Measurements from ENCODE around the gene ERCC6. TPM values are rescaled to one million over a fixed set of nuclear protein-coding genes. Genes with fewer than 3 reads are reported as not detected.

The ERCC6 gene
- total RNA-seq = 52.7 and 54.3 TPM in 2 replicates

DNA sequence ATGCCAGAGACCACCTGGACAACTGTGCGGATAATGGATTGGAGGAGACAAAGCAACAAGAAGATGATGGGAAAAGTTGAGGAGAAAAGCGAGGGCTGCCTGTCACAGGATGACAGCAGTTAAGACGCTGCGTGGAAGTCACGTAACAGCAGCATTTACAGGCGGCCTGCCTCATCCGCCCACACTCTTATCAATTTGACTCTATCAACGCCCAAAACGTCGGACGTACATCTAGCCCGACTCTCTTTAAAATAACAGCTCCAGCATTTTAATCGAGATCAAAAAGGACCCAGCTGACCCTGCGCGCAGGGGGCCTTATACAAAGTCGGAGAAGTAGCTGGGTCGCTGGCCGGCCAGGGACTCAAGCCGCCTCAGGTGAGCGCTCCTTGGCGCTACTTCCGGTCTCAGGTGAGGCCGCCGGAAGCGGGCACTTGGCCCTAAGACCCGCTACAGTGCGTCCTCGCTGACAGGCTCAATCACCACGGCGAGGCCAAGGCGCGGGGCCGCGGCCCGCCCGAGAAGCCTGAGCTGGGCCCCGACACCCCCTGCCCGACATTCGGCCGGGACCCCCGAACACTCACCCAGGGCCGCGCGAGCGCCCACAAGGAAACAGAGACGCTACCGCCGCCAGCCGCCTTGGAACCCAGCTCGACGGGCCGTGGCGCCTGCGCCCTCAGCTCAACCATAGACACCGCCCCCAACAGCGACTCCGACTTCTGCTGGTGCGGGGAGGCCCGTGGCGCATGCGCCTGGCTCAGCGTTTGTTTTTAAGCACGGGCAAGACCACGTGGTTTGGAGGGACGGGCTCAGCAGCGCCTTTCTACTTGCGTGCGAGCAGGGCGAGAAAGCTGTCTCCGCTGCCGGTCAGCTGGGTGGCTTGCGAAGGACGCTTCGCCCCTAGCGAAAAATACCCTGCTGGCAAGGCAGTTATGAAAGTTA, at the start of gene ERCC6:
TSS of gene ERCC6 (minus strand) at position 741 of the 939 bp plus-strand sequence.
- H3K4me3 ChIP-seq (ENCODE audit: insufficient read depth, low read length) = peak within 1 kb of the TSS; percentile 79
- H4K20me1 ChIP-seq (ENCODE audit: insufficient read depth, low read length) = peaks cover 4% of the 10 kb centered on the region
- TF ChIP-seq, protein P1, sequence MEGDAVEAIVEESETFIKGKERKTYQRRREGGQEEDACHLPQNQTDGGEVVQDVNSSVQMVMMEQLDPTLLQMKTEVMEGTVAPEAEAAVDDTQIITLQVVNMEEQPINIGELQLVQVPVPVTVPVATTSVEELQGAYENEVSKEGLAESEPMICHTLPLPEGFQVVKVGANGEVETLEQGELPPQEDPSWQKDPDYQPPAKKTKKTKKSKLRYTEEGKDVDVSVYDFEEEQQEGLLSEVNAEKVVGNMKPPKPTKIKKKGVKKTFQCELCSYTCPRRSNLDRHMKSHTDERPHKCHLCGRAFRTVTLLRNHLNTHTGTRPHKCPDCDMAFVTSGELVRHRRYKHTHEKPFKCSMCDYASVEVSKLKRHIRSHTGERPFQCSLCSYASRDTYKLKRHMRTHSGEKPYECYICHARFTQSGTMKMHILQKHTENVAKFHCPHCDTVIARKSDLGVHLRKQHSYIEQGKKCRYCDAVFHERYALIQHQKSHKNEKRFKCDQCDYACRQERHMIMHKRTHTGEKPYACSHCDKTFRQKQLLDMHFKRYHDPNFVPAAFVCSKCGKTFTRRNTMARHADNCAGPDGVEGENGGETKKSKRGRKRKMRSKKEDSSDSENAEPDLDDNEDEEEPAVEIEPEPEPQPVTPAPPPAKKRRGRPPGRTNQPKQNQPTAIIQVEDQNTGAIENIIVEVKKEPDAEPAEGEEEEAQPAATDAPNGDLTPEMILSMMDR (IDR thresholded peaks at IDR 0.05; ENCODE audit: extremely low read depth, low read depth, low read length) = no peak
- peaks cover 47% of the 10 kb centered on the region for H3K4me1 ChIP-seq (ENCODE audit: insufficient read depth, low read length)
- H3K79me2 ChIP-seq (ENCODE audit: insufficient read depth, low read length) = peaks cover 49% of the 10 kb centered on the region
- H3K36me3 ChIP-seq (ENCODE audit: insufficient read depth, low read length) = peaks cover 3% of the 10 kb centered on the region
- peak within 1 kb of the TSS; percentile 94 for H2AFZ ChIP-seq (ENCODE audit: low read length)
- peak within 1 kb of the TSS; percentile 98 for H3K27ac ChIP-seq (ENCODE audit: low read depth, low read length)
- no peaks in the 10 kb centered on the region for H3K9me3 ChIP-seq (ENCODE audit: low read depth, low read length)
- peak; percentile 98 for DNase-seq (ENCODE audit: insufficient read length, low spot score, missing footprints)
- no peaks in the 10 kb centered on the region for H3K27me3 ChIP-seq (ENCODE audit: insufficient read depth, low read length)
- peak within 1 kb of the TSS; percentile 94 for H3K4me2 ChIP-seq (ENCODE audit: insufficient read depth, low read length)

DNA sequence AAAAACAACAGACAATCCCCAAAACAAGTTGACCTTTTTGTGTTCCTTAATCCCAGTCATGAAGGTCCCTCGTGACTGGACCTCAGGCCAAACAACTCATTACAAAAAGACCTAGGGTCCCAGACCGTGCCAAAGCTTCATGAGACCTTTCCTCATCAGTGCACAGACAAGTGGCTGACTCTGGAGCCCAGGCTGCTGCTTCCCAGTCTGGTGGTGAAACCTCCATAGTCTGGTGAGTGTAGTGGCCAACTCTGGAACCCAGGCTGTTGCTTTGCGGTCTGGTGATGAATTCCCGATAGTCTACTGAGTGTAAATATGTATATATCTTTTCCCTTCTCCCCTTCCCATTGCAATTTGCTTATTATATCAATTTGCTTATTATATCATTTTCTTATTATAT, 49.1 kb upstream of the ERCC6 start:
- Histone ChIP-seq H3K4me1 (ENCODE audit: insufficient read depth, low read length) (peaks cover 9% of the 10 kb centered on the region), H3K79me2 (ENCODE audit: insufficient read depth, low read length) (no peaks in the 10 kb centered on the region), H3K36me3 (ENCODE audit: insufficient read depth, low read length) (no peaks in the 10 kb centered on the region), H3K4me3 (ENCODE audit: insufficient read depth, low read length) (no peak overlapping the region), H3K9me3 (ENCODE audit: low read depth, low read length) (no peaks in the 10 kb centered on the region), H3K27me3 (ENCODE audit: insufficient read depth, low read length) (no peaks in the 10 kb centered on the region), H4K20me1 (ENCODE audit: insufficient read depth, low read length) (no peaks in the 10 kb centered on the region), H3K4me2 (ENCODE audit: insufficient read depth, low read length) (no peak overlapping the region), H3K27ac (ENCODE audit: low read depth, low read length) (no peak overlapping the region), H2AFZ (ENCODE audit: low read length) (no peak overlapping the region)
- no peak for DNase-seq (ENCODE audit: insufficient read length, low spot score, missing footprints)
- TF ChIP-seq, protein P1 (IDR thresholded peaks at IDR 0.05; ENCODE audit: extremely low read depth, low read depth, low read length) = no peak

DNA sequence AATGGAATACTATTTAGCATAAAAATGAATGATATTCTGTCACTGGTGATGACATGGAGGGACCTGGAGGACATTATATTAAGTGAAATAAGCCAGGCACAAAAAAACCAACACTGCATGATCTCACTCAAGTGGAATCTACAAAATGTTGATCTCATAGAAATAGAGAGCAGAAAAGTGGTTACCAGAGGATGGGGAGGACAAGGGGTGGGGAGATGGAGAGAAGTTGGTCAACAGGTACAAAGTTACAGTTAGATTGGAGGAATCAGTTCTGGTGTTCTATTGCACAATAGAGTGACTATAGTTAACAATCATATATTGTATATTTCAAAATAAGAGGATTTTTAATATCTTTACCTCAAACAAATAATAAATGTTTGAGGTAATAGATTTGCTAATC, 46.5 kb upstream of the ERCC6 start:
- Histone ChIP-seq H3K9me3 (ENCODE audit: low read depth, low read length) (no peaks in the 10 kb centered on the region), H3K4me3 (ENCODE audit: insufficient read depth, low read length) (no peak overlapping the region), H2AFZ (ENCODE audit: low read length) (no peak overlapping the region), H3K79me2 (ENCODE audit: insufficient read depth, low read length) (no peaks in the 10 kb centered on the region), H3K4me1 (ENCODE audit: insufficient read depth, low read length) (peaks cover 9% of the 10 kb centered on the region), H3K27ac (ENCODE audit: low read depth, low read length) (no peak overlapping the region), H4K20me1 (ENCODE audit: insufficient read depth, low read length) (no peaks in the 10 kb centered on the region), H3K36me3 (ENCODE audit: insufficient read depth, low read length) (no peaks in the 10 kb centered on the region), H3K4me2 (ENCODE audit: insufficient read depth, low read length) (peak overlapping the region; percentile 16), H3K27me3 (ENCODE audit: insufficient read depth, low read length) (no peaks in the 10 kb centered on the region)
- TF ChIP-seq, protein P1 (IDR thresholded peaks at IDR 0.05; ENCODE audit: extremely low read depth, low read depth, low read length) = no peak
- DNase-seq (ENCODE audit: insufficient read length, low spot score, missing footprints) = no peak

DNA sequence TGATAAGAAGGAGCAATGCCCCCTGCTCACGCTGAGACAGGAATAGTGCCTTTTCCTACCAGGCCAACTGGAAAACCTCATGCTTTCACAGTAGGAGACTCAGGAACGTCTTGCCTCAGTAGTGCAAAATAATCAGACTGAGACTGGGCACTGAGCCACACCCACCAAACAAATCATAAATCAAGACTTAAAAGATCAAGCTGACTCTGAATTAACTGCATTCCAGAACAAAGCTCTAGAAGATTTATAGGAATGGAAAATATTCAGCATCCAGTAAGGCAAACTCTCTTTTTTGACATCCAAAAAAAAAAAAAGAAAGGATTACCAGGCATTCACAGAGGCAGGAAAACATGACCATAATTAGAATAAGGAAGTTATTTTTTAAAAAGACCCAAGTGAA, 40.7 kb upstream of the ERCC6 start:
- Histone ChIP-seq H3K4me2 (ENCODE audit: insufficient read depth, low read length) (no peak overlapping the region), H3K27me3 (ENCODE audit: insufficient read depth, low read length) (no peaks in the 10 kb centered on the region), H3K4me1 (ENCODE audit: insufficient read depth, low read length) (peaks cover under 1% of the 10 kb centered on the region), H3K36me3 (ENCODE audit: insufficient read depth, low read length) (no peaks in the 10 kb centered on the region), H3K27ac (ENCODE audit: low read depth, low read length) (no peak overlapping the region), H3K79me2 (ENCODE audit: insufficient read depth, low read length) (no peaks in the 10 kb centered on the region), H4K20me1 (ENCODE audit: insufficient read depth, low read length) (no peaks in the 10 kb centered on the region), H3K4me3 (ENCODE audit: insufficient read depth, low read length) (no peak overlapping the region), H3K9me3 (ENCODE audit: low read depth, low read length) (no peaks in the 10 kb centered on the region), H2AFZ (ENCODE audit: low read length) (no peak overlapping the region)
- DNase-seq (ENCODE audit: insufficient read length, low spot score, missing footprints) = no peak
- TF ChIP-seq, protein P1 (IDR thresholded peaks at IDR 0.05; ENCODE audit: extremely low read depth, low read depth, low read length) = no peak

Data from osteoblast (primary cell).